A673 (cell line): ENCODE data around the gene NLK. TPM values are rescaled to one million over a fixed set of nuclear protein-coding genes. Genes with fewer than 3 reads are reported as not detected.

ENCODE experiments used
- BruUV-seq: library from RNA; stranded (reverse); fragments of 400-500 nt; replicated peaks from 2 replicates; lab custom pipeline; 2021; lab: Mats Ljungman, UMichigan
- CTCF ChIA-PET: fragments of 300-600 bp; sonication (Branson Sonifier 250); formaldehyde crosslinking; loops from one replicate; lab custom pipeline; 2022; ENCODE audit warnings: antibody characterized with exemption; lab: Charles Lee
- POLR2A ChIA-PET: fragments of 300-600 bp; sonication (Branson Sonifier 250); formaldehyde crosslinking; loops from one replicate; lab custom pipeline; 2022; ENCODE audit warnings: antibody characterized with exemption; ENCODE audit not compliant: low non-redundant PET; lab: Charles Lee
- DNase-seq: peaks from one replicate; pipeline ENCODE4 v3.0.0-alpha.2; 2015; ENCODE audit warnings: low spot score
- H3K27ac ChIP-seq: fragments of 200-600 bp; sonication (generic); 2 replicates; pipeline ENCODE4 v1.5.1; 2016; ENCODE audit warnings: mixed run types, low read depth, mild to moderate bottlenecking, mixed read lengths, antibody characterized with exemption, low read length; ENCODE audit not compliant: poor library complexity, severe bottlenecking
- H3K27me3 ChIP-seq: fragments of 200-600 bp; sonication (generic); replicated peaks from 2 replicates; pipeline ENCODE4 v1.6.1; 2017; ENCODE audit warnings: mixed run types, low read depth, mild to moderate bottlenecking, mixed read lengths, antibody characterized with exemption, low read length; ENCODE audit not compliant: insufficient read depth, poor library complexity
- H3K36me3 ChIP-seq: fragments of 200-600 bp; sonication (generic); 2 replicates; pipeline ENCODE4 v1.6.1; 2016; ENCODE audit warnings: mixed run types, mild to moderate bottlenecking, mixed read lengths, antibody characterized with exemption, low read length; ENCODE audit not compliant: insufficient read depth, poor library complexity, severe bottlenecking
- H3K4me1 ChIP-seq: fragments of 200-600 bp; sonication (generic); 2 replicates; pipeline ENCODE4 v1.6.1; 2017; ENCODE audit warnings: mixed run types, mild to moderate bottlenecking, mixed read lengths, antibody characterized with exemption, low read length; ENCODE audit not compliant: insufficient read depth, poor library complexity, severe bottlenecking
- H3K4me3 ChIP-seq: fragments of 200-600 bp; sonication (generic); 2 replicates; pipeline ENCODE4 v1.5.1; 2016; ENCODE audit warnings: low read depth, mixed run types, mild to moderate bottlenecking, mixed read lengths, low read length; ENCODE audit not compliant: poor library complexity, severe bottlenecking
- H3K9me3 ChIP-seq: fragments of 200-600 bp; sonication (generic); 2 replicates; pipeline ENCODE4 v1.6.1; 2016; ENCODE audit warnings: mixed run types, low read depth, mild to moderate bottlenecking, mixed read lengths, antibody characterized with exemption, low read length; ENCODE audit not compliant: poor library complexity, severe bottlenecking
- CTCF ChIP-seq: fragments of 300-800, 200-600 bp; sonication (generic); conservative IDR thresholded peaks from 2 replicates; pipeline ENCODE4 v1.5.1; 2017; ENCODE audit warnings: low read depth, mild to moderate bottlenecking, antibody characterized with exemption, low read length, moderate library complexity, mixed read lengths
- EZH2 ChIP-seq: fragments of 200-600 bp; sonication (generic); IDR thresholded peaks from 2 replicates; pipeline ENCODE4 v1.6.1; 2017; ENCODE audit warnings: borderline replicate concordance, low read depth, mild to moderate bottlenecking, mixed read lengths, antibody characterized with exemption, low read length; ENCODE audit not compliant: poor library complexity, severe bottlenecking
- intact Hi-C: fragments of 100-400 bp; cut with micrococcal nuclease; formaldehyde crosslinking; loops from one replicate; pipeline ENCODE4 v1.10.0; 2022; ENCODE audit not compliant: unreplicated experiment
- total RNA-seq: library from RNA; stranded (reverse); gene quantifications from 2 replicates; pipeline ENCODE4 v1.2.3, GENCODE V29; 2021

The NLK gene
- total RNA-seq, 1 experiment from 2014 or later, result 23.8 TPM

- no peaks in the 10 kb centered on the region for H3K4me1 ChIP-seq
- intact Hi-C loops, result loop anchor here (5.0 kb wide), 1 partner anchor 40 kb away; no protein-coding TSS in a partner anchor
- no peaks in the 10 kb centered on the region for H3K27me3 ChIP-seq
- no peak overlapping the region for H3K4me3 ChIP-seq
- no peaks in the 10 kb centered on the region for H3K9me3 ChIP-seq
- ChIA-PET CTCF (no interaction called here), POLR2A (no interaction called here)
- TF ChIP-seq EZH2 (no peak), CTCF (no peak)
- DNase-seq, result no peak
- BruUV-seq, result no TSS peak
- H3K36me3 ChIP-seq, result no peaks in the 10 kb centered on the region
- no peak overlapping the region for H3K27ac ChIP-seq
Measured at GRCh38 chr17:28087743-28088142, 45.3 kb downstream of the NLK start.

GRCh38 chr17:28090551-28090950, 48.1 kb downstream of the NLK start:
- no peak for DNase-seq
- TF ChIP-seq EZH2 (no peak), CTCF (no peak)
- no peaks in the 10 kb centered on the region for H3K27me3 ChIP-seq
- POLR2A ChIA-PET, result no interaction called here
- H3K4me1 ChIP-seq, result peaks cover 22% of the 10 kb centered on the region
- H3K9me3 ChIP-seq, result no peaks in the 10 kb centered on the region
- BruUV-seq, result no TSS peak
- intact Hi-C loops, result no loop called here
- no peak overlapping the region for H3K27ac ChIP-seq
- H3K36me3 ChIP-seq, result no peaks in the 10 kb centered on the region
- no peak overlapping the region for H3K4me3 ChIP-seq
- CTCF ChIA-PET, result no interaction called here

- TF ChIP-seq EZH2, result no peak
- TF ChIP-seq CTCF, result no peak
- BruUV-seq, result no TSS peak
- H3K4me1 ChIP-seq, result peaks cover 22% of the 10 kb centered on the region
- CTCF ChIA-PET, result no interaction called here
- no peaks in the 10 kb centered on the region for H3K36me3 ChIP-seq
- H3K4me3 ChIP-seq, result no peak overlapping the region
- no peak overlapping the region for H3K27ac ChIP-seq
- intact Hi-C loops, result no loop called here
- no peak for DNase-seq
- H3K27me3 ChIP-seq, result no peaks in the 10 kb centered on the region
- no peaks in the 10 kb centered on the region for H3K9me3 ChIP-seq
- POLR2A ChIA-PET, result no interaction called here
Measured at GRCh38 chr17:28092088-28092487, 49.6 kb downstream of the NLK start.
